HEK293T (cell line): ENCODE results near the gene PPP1R37.
A peak's percentile ranks its signal among the peaks of the same experiment; 100 is the strongest.
"Not testable (repeated sequence)": the region's sequence is repeated elsewhere in the genome, so short reads cannot be mapped to it uniquely, and the experiment has no call there.

Source experiments
- CTCF ChIA-PET: fragments of 350-600 bp; formaldehyde crosslinking; extraction: SDS; loops from one replicate; lab custom pipeline; 2021; ENCODE audit warnings: antibody characterized with exemption, inconsistent platforms; lab: Yijun Ruan, JAX
- POLR2A ChIA-PET: fragments of 350-600 bp; formaldehyde crosslinking; extraction: SDS; loops from one replicate; lab custom pipeline; 2020; ENCODE audit warnings: antibody characterized with exemption, inconsistent platforms; lab: Yijun Ruan, JAX
- DNase-seq: peaks from one replicate; pipeline ENCODE4 v3.0.0; 2012; ENCODE audit warnings: mixed read lengths; ENCODE audit errors: extremely low spot score
- ARNT ChIP-seq: fragments of 450-650 bp; IDR thresholded peaks from 2 replicates; pipeline ENCODE4 v1.6.1; 2017; ENCODE audit warnings: mild to moderate bottlenecking
- BHLHE40 ChIP-seq: fragments of 450-650 bp; IDR thresholded peaks from 2 replicates; pipeline ENCODE4 v1.6.1; 2016; ENCODE audit warnings: mild to moderate bottlenecking, moderate library complexity, borderline replicate concordance
- CTBP1 ChIP-seq: fragments of 450-650 bp; IDR thresholded peaks from 2 replicates; pipeline ENCODE4 v1.6.1; 2016; ENCODE audit warnings: borderline replicate concordance
- ELF4 ChIP-seq: fragments of 450-650 bp; IDR thresholded peaks from 2 replicates; pipeline ENCODE4 v1.6.1; 2017; ENCODE audit warnings: antibody characterized with exemption
- FOXA1 ChIP-seq: fragments of 450-650 bp; IDR thresholded peaks from 2 replicates; pipeline ENCODE4 v1.6.1; 2016; ENCODE audit warnings: mild to moderate bottlenecking
- FOXK2 ChIP-seq: fragments of 450-650 bp; IDR thresholded peaks from 2 replicates; pipeline ENCODE4 v1.6.1; 2016; ENCODE audit warnings: mild to moderate bottlenecking
- FOXM1 ChIP-seq: fragments of 450-650 bp; IDR thresholded peaks from 2 replicates; pipeline ENCODE4 v1.6.1; 2017; ENCODE audit warnings: mild to moderate bottlenecking, borderline replicate concordance
- HDGF ChIP-seq: fragments of 450-650 bp; IDR thresholded peaks from 2 replicates; pipeline ENCODE4 v1.6.1; 2017; ENCODE audit warnings: antibody characterized with exemption, borderline replicate concordance
- L3MBTL2 ChIP-seq: fragments of 450-650 bp; conservative IDR thresholded peaks from 2 replicates; pipeline ENCODE4 v1.6.1; 2016; ENCODE audit warnings: mild to moderate bottlenecking
- LEF1 ChIP-seq: fragments of 450-650 bp; IDR thresholded peaks from 2 replicates; pipeline ENCODE4 v1.6.1; 2017; ENCODE audit warnings: mild to moderate bottlenecking, borderline replicate concordance
- NFRKB ChIP-seq: fragments of 450-650 bp; IDR thresholded peaks from 2 replicates; pipeline ENCODE4 v1.6.1; 2016; ENCODE audit warnings: mild to moderate bottlenecking, moderate library complexity
- SP1 ChIP-seq: fragments of 450-650 bp; IDR thresholded peaks from 2 replicates; pipeline ENCODE4 v1.6.1; 2017
- SUZ12 ChIP-seq: fragments of 450-650 bp; IDR thresholded peaks from 2 replicates; pipeline ENCODE4 v1.6.1; 2016; ENCODE audit warnings: mild to moderate bottlenecking
- TARDBP ChIP-seq: fragments of 450-650 bp; IDR thresholded peaks from 2 replicates; pipeline ENCODE4 v1.6.1; 2016
- ZNF384 ChIP-seq: fragments of 450-650 bp; IDR thresholded peaks from 2 replicates; pipeline ENCODE4 v1.6.1; 2016
- TF ChIP-seq, protein P1 (sequence below): fragments of 450-650 bp; IDR thresholded peaks from 2 replicates; pipeline ENCODE4 v1.6.1; 2016

PPP1R37 gene

DNA sequence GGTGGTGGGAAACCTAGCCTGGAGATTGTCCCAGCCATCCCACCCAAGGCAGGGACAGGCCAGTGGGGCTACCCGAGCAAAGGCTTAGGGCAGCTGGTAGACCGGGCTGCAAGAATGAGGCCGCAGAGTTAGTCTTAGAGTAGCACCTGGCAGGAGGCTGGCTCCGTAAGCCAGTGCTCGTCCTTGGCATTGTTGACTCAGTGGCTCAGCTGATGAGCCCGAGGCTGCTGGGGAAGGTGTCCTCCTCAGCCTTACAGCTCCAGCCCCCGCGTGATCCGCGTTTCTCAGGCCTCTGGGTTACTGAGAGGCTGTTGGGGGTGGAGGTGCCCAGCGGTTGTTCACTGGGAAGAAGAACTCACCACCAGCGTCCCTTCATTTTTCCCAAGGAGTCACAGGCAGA lies 24.7 kb downstream of the PPP1R37 start:
- TF ChIP-seq, protein P1, sequence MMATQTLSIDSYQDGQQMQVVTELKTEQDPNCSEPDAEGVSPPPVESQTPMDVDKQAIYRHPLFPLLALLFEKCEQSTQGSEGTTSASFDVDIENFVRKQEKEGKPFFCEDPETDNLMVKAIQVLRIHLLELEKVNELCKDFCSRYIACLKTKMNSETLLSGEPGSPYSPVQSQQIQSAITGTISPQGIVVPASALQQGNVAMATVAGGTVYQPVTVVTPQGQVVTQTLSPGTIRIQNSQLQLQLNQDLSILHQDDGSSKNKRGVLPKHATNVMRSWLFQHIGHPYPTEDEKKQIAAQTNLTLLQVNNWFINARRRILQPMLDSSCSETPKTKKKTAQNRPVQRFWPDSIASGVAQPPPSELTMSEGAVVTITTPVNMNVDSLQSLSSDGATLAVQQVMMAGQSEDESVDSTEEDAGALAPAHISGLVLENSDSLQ: no peak
- no peak for TF ChIP-seq L3MBTL2
- TF ChIP-seq FOXK2: no peak
- TF ChIP-seq NFRKB: no peak
- TF ChIP-seq LEF1: no peak
- no peak for TF ChIP-seq TARDBP
- TF ChIP-seq FOXA1: no peak
- no peak for TF ChIP-seq FOXM1
- TF ChIP-seq SP1: no peak
- TF ChIP-seq ELF4: no peak
- ChIA-PET POLR2A (interaction anchor here (1.9 kb wide), 1 partner anchor 26 kb away, joined by 10 read pairs; no protein-coding TSS in a partner anchor), CTCF (no interaction called here)
- DNase-seq: no peak

DNA sequence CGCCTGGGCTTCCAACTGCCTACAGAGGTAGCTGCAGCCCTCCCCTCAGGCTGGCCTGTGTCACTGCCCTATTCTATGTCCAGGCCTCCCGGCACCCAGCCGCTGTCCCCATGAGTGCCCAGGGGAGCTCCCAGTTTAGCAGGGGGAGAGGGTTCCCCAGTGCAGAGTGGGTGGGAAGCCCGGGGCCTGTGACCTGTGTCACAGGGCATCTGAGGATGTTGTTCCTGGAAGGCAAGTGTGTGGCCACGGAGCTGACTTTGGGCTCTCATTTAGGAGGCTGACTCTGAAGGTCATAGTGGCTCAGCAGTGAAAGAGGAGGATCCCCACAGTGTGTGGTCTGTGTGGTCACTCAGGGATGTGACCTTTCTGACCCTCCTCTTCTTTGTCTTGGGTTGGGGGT lies 25.1 kb downstream of the PPP1R37 start:
- TF ChIP-seq LEF1: no peak
- no peak for TF ChIP-seq ELF4
- CTCF ChIA-PET: no interaction called here

DNA sequence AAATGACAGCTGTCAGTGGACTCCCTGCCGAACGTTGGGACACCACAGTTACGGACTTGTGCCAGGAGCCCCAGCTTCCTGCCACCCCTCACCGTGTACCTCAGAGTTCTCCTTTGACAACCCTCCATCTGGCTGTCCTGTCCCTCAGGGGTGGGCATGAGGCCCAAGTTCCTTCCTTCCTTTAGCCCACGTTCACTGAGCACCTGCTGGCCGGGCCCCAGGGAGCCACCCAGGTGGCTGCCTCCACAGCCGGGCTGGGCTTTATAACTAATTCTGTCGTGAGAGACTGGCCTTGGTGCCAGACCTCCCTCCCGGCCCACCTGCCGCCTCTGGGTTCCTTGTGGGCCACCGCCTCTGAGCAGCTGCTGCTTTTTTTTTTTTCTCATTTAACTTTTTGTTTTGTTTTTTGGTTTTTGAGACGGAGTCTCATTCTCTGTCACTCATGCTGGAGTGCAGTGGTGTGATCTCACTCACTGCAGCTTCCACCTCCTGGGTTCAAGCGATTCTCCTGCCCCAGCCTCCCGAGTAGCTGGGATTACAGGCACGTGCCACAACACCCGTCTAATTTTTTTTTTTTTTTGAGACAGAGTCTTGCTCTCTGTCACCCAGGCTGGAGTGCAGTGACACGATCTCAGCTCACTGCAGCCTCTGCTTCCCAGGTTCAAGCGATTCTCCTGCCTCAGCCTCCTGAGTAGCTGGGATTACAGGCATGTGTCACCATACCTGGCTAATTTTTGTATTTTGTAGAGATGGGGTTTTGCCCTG lies 25.8 kb downstream of the PPP1R37 start:
- TF ChIP-seq, protein P1: peak; percentile 1; the same call in 1 of the 2 replicates
- DNase-seq, CTCF ChIA-PET: not testable (repeated sequence)
- POLR2A ChIA-PET: interaction anchor here (1.9 kb wide), 1 partner anchor 27 kb away, joined by 10 read pairs; no protein-coding TSS in a partner anchor

More for the DNA sequence above, 25.1 kb downstream of the PPP1R37 start:
- POLR2A ChIA-PET: interaction anchor here (1.9 kb wide), 1 partner anchor 26 kb away, joined by 10 read pairs; no protein-coding TSS in a partner anchor
- DNase-seq: no peak

DNA sequence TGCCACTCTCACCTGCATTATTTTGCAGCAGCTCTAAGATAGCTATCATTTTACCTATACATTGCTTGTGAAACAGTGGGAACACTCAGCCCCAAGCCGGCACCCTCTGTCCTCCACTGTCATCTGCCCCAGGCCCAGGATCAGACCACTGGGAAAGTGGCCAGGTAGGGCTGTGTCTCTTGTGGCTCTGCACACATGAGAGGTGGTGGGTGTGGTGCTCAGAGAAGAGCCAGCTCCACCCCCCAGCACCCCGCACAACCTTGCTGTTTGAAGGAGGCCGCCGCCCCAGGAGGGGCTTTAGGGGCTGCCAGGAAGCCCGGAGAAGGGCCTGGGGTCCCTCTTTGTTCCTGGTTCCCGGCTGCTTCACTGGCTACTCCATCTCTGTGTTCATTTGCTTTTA lies 26.6 kb downstream of the PPP1R37 start:
- DNase-seq: no peak
- TF ChIP-seq ZNF384: no peak
- no peak for TF ChIP-seq L3MBTL2
- TF ChIP-seq FOXA1: no peak
- no peak for TF ChIP-seq CTBP1
- no peak for TF ChIP-seq NFRKB
- no peak for TF ChIP-seq FOXK2
- TF ChIP-seq SP1: no peak
- TF ChIP-seq, protein P1: no peak
- no peak for TF ChIP-seq ELF4
- TF ChIP-seq FOXM1: no peak
- TF ChIP-seq SUZ12: no peak
- no peak for TF ChIP-seq TARDBP
- no peak for TF ChIP-seq LEF1
- TF ChIP-seq HDGF: no peak
- TF ChIP-seq BHLHE40: no peak
- ChIA-PET POLR2A (interaction anchor here (1.9 kb wide), 1 partner anchor 28 kb away, joined by 10 read pairs; no protein-coding TSS in a partner anchor), CTCF (no interaction called here)

DNA sequence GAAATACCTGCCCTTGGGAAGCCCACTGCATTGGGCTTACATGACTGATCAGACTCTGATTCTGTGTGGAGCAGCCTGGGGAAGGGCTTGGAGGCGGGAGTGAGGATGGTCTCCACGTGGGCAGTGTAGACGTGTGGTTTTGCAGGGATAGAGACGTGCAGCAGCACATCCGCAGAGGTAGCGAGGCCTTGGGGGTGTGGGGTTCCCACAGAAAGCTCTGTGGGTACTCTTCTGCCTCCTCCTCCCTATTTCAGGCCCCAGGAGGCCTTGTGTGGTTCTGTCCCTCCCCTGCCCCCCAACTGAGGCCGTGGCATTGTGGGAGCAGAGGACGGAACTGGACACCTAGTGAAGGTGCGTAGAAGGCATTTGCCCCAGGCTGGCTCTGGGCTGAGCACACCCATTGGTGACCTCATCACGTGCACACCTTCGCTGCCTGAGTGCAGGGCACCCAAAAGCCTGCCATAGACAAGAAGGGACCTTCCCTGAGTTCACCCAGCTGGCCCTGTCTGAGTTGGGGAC lies 28.9 kb downstream of the PPP1R37 start:
- ChIA-PET POLR2A (no interaction called here), CTCF (no interaction called here)
- no peak for DNase-seq
- no peak for TF ChIP-seq NFRKB
- TF ChIP-seq ZNF384: no peak
- TF ChIP-seq ARNT: no peak
- TF ChIP-seq, protein P1: no peak
- TF ChIP-seq FOXK2: no peak
- TF ChIP-seq HDGF: no peak
- no peak for TF ChIP-seq SP1
- no peak for TF ChIP-seq L3MBTL2
- TF ChIP-seq LEF1: no peak
- no peak for TF ChIP-seq FOXA1
- TF ChIP-seq FOXM1: no peak
- no peak for TF ChIP-seq CTBP1
- TF ChIP-seq SUZ12: no peak
- TF ChIP-seq BHLHE40: no peak
- TF ChIP-seq TARDBP: no peak
- TF ChIP-seq ELF4: no peak

DNA sequence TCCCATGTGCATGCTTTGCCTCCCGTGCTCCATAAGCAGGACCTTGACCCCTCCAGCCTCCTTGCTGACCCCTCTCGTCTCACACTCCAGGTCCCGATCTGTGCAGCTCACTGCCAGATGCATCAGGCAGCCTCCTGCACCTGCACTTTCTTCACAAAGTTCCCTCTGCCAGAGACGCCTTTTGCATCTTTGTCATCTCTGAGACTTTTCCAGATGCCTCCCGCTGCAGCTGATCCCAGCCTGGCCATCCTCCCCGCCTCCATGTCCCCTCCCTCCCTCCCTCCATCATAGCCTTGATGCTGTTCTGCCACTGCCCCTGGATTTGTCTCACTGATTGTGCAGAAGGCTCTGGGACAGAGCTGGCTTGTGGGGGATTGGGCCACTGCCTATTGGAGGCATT lies 29.9 kb downstream of the PPP1R37 start:
- POLR2A ChIA-PET: no interaction called here
- TF ChIP-seq L3MBTL2: no peak
- TF ChIP-seq TARDBP: no peak
- no peak for TF ChIP-seq FOXM1
- TF ChIP-seq SP1: no peak
- no peak for TF ChIP-seq FOXA1
- TF ChIP-seq ELF4: no peak
- no peak for DNase-seq
- CTCF ChIA-PET: no interaction called here
